HG03025 (cell line): ENCODE measurements around the gene RILPL1.
"Not testable (repeated sequence)": the region's sequence is repeated elsewhere in the genome, so short reads cannot be mapped to it uniquely, and the experiment has no call there.

Experiments used
- ATAC-seq: cut with Tn5 transposase; IDR thresholded peaks from one replicate; pipeline ENCODE4 v1.9.1; 2021; ENCODE audit warnings: mild to moderate bottlenecking, moderate library complexity; ENCODE audit not compliant: unreplicated experiment, low FRiP score

RILPL1 gene, protein sequence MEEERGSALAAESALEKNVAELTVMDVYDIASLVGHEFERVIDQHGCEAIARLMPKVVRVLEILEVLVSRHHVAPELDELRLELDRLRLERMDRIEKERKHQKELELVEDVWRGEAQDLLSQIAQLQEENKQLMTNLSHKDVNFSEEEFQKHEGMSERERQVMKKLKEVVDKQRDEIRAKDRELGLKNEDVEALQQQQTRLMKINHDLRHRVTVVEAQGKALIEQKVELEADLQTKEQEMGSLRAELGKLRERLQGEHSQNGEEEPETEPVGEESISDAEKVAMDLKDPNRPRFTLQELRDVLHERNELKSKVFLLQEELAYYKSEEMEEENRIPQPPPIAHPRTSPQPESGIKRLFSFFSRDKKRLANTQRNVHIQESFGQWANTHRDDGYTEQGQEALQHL

DNA sequence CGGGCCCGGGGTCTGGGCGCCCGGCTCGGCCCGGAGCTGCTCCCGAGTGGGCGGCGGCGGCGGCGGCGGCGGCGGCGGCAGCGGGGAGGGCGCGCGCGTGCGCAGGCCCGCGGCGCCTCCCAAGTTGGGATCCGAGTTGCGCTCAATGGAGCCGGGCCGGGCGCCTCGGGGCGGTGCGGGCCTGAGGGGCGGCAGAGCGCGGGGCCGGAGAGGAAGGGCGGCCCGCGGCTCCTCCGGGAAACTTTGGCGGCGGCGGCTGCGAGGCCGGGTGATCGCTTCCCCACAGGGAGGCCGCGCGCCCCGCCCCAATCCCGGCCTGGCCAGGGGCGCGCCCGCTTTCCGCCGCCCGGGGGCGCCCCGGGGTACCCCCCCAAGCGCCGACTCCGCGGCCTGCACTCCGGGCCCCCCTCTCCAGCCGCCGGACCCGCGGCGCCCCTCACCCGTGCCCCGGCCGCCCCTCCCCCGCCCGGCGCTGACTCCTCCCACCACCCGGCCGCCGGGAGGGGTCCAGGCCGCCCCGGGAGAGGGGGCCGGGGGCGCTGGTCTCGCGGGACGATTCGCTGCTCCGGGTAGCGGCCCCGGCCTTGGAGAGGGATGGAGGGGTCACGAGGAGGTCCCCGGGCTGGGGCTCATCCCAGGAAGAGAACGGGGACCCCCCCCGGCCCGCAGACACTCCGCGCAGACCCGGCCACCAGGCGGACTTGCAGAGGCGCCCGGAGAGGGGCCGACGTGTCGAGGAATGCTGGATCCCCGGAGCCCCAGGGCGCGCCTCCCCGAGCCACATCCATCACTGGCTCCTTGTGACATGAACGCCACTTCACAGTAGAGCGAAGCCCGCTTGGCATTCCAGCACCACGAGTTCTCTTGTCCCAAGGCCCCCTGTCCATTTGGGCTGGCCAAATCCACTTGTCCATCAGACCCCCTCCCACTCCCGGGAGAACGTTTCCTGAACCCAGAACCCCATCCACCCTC, at the start of gene RILPL1:
RILPL1 (minus strand) TSS at position 48 of the 972 bp plus-strand sequence. CDS start 237 bp downstream, outside the sequence.
- no peak for ATAC-seq

DNA sequence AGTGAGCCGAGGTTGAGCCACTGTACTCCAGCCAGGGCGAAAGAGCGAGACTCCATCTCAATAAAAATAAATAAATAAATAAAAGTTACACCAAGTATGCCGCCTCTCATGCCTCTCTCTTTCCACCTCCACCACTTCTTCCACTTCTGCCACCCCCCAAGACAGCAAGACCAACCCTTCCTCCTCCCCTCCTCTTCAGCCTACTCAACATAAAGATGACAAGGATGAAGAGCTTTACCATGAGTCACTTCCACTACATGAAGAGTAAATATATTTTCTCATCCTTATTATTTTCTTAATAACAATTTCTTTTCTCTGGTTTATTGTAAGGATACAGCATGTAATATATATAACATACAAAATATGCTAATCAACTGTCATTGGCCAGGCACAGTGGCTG, 47.3 kb upstream of the RILPL1 start:
- ATAC-seq: no peak

DNA sequence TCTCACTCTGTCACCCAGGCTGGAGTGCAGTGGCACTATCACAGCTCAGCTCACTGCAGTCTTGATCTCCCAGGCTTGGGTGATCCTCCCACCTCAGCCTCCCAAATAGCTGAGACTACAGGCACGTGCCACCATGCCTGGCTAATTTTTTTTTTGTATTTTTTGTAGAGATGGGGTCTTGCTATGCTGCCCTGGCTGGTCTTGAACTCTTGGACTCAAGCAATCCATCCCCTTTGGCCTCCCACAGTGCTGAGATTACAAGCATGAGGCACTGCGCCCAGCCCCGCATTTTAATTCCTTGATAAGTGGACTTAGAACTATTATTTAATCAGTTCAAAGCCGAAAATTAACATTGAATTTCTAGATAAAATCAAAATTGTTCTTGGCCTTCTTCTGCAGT, 45.3 kb upstream of the RILPL1 start:
- ATAC-seq: not testable (repeated sequence)

DNA sequence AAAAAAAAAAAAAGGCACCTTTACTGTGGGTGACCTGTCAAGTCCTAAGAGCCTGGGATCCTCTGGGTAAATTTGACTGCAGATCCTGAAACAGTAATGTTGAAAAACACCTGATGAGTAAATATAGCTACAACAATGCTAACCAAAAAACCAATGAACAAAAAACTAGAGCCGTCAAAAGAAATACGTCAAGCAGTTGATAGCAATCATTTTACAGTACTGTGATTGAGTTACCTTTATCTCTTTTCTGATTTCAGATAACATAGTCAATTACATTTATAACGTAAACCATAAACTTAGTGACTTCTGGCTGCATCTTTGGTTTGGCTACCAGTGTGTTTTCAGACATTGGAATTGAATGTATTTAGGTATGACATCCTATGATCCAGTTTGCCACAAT, 44.7 kb upstream of the RILPL1 start:
- no peak for ATAC-seq

DNA sequence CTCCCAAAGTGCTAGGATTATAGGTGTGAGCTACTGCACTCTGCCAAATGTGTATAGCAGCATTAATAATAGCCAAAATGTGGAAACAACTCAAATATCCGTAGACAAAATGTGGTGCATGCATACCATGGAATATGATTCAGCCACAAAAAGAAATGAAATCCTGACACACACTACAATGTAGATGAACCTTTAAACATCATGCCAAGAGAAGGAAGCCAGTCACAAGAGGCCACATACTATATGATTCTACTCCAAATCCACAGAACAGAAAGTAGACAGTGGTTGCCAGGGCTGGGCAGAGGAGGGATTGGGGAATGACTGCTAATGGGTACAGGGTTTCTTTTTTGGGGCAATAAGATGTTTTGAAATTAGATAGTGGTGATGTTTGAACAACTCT, 43.1 kb upstream of the RILPL1 start:
- ATAC-seq: no peak

DNA sequence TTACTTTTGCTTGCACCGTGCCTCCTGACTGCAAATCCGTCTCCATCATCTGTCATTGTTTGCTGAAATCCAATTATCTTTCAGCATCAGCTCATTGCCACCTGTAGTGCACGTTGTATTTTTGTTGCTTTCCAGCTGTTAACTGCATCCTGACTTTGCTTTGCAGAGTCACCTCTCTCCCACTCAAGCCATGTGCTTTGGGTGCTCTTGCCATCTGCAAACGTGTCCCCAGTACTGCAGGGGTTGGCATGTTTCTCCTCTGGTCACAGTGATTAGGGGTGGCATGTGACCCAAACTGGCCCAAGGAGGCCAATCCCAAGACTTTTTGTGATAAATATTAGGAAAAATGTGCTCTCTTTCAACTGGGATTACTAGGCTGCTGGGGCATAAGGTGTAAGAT, 40.4 kb upstream of the RILPL1 start:
- no peak for ATAC-seq

DNA sequence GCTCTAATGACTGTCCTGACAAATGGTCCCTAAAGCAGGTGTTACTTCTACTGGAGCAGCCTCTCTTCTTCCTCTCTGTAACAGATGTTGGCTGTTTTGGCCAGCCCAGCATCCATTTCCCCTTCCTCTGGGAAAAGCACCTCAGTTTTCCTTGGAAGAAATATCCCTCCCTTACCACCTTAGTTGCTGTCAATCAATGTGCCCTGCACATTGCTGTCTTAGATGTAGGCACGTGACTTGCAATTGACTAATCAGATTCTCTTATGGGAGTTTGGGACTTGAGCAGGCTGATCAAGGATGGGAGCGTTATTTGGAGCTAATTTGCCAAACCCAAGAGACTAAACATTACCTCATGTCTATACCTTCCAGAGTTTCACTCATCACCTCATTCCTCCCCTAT, 38.9 kb upstream of the RILPL1 start:
- no peak for ATAC-seq

DNA sequence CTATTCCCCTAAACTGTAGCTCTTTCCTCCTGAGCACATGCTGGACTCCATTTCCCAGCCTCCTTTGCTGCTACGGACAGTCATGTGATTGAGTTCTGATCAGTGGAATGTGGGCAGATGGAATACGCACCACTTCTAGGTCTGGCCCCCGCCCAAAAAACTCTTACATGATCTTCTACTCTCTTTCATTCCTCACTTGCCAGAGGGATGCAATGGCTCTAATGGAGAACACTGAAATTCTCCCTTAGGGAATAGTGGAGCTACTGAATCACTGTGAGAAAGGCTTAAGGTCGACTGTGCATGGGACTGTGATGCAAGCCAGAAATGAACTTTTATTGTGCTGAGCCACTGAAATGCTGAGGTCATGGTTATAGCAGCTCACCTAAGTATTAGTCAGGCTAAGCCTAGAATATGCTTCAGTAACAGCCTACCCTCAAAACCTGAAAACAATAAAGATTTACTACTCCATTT, 37.9 kb upstream of the RILPL1 start:
- ATAC-seq: no peak

DNA sequence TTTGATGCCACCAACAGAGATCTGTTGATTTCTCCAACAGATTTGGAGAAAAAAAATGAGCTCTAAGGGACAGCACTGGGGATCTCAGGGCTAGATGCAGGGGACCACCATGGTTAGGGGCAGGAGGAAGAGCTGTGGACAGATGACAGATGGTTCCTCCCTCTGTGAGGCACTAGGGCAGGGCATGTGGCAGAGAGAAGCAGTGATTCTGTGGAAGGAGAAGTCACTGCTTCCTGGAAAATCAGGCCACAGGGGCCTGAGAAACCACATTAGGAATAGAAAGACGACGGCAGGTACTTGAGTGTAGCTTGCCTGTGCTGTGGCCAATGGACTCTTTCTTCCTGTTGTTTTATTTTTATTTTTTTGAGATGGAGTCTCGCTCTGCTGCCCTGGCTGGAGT, 25.9 kb upstream of the RILPL1 start:
- ATAC-seq: no peak

DNA sequence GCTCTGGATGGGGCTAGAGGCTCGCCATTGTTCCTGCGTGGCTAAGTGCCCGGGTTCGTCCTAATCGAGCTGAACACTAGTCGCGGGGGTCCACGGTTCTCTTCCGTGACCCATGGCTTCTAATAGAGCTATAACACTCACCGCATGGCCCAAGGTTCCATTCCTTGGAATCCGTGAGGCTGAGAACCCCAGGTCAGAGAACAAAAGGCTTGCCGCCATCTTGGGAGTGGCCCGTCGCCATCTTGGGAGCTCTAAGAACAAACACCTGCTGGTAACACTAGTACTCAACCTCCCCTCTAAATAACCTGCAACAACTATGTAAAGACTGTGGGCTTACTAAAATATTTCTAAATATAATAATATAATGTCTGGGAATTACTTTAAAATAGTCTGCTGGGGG, 25.0 kb upstream of the RILPL1 start:
- ATAC-seq: not testable (repeated sequence)

DNA sequence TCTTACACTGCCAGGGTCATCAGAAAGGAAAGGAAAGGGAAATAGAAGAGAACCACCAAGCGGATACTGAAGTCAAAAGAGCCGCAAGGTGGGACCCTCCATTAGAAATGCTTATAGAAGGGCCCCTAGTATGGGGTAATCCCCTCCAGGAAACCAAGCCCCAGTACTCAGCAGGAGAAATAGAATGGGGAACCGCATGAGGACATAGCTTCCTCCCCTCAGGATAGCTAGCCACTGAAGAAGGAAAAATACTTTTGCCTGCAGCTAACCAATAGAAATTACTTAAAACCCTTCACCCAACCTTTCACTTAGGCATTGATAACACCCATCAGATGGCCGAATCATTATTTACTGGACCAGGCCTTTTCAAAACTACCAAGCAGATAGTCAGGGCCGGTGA, 21.3 kb upstream of the RILPL1 start:
- ATAC-seq: not testable (repeated sequence)

DNA sequence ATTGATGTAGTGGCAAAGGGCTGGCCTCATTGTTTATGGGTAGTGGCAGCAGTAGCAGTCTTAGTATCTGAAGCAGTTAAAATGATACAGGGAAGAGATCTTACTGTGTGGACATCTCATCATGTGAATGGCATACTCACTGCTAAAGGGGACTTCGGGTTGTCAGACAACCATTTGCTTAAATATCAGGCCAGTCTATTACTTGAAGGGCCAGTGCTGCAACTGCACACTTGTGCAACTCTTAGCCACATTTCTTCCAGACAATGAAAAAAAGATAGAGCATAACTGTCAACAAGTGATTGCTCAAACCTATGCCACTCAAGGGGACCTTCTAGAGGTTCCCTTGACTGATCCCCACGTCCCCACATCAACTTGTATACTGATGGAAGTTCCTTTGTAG, 20.6 kb upstream of the RILPL1 start:
- ATAC-seq: not testable (repeated sequence)

DNA sequence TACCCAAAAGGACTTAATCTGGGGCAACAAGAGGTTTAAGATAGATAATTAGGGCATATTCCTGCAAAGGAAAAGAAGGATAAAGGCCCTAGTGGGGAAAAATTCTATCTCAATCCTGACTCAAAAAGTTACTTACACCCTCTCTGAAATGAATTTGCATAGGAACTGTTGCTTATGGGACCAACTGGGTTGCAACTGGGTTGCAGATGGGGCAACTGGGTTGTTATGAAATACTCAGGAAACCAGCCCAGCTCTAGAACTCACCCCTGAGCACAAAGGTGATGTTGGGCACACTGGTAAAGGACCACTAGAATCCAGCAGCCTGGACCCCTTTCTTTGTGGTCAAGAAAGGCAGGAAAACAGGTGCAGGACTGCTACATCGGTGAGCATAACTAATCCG, 17.2 kb upstream of the RILPL1 start:
- ATAC-seq: no peak

DNA sequence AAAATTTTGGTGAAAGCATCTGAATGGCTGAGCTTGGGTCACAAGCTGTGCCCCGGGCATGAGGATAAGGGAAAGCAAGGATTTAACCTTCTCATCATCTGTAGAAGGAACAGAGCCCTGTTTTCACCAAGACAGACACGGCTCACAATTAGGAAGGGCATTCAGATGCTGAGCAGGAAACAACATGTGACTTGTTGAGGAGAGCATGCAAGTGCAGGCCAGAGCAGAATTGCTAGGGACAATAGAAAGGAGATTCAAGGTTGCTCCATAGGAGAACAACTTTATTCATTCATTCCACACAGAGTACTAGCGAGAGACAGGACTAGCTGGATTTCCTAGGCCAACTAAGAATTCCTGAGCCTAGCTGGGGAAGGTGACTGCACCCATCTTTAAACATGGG, 14.6 kb upstream of the RILPL1 start:
- no peak for ATAC-seq

DNA sequence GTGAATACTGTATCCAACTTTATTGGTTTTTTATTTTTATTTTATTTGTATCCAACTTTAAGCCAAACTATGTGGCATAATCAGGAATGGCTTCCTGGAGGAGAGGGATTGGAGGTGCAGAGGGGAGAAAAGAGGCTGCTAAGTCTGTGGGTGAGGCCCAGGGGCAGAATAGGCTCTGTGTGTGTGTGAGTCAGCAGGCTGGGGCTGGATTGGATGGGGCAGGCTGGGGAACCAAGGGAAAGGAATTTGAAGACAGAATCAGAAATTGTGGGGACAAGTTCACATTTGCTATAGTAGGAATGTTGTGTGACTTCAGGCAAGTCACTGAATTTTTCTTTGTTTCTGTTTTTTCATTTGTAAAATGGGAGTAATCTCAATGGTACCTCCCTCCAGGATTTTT, 12.8 kb upstream of the RILPL1 start:
- no peak for ATAC-seq

DNA sequence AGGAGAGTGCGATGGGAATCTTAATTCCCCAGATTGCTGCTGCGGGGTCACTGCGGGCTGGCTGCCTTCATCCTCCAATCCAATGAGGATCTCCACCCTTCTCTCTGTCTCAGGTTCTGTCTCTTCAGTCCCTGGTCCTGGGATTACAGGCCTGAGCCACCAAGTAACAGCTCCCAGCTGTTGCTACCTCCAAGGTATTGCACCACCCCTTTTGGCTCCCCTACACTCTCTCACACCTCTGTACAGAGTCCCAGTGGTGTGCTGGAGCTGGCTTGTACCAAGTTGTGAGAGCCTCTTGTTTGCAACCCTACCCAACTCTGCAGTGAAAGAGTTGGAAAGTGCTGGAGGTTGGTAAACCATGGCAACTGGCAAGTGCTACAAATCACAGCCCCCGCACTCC, 10.0 kb upstream of the RILPL1 start:
- no peak for ATAC-seq

DNA sequence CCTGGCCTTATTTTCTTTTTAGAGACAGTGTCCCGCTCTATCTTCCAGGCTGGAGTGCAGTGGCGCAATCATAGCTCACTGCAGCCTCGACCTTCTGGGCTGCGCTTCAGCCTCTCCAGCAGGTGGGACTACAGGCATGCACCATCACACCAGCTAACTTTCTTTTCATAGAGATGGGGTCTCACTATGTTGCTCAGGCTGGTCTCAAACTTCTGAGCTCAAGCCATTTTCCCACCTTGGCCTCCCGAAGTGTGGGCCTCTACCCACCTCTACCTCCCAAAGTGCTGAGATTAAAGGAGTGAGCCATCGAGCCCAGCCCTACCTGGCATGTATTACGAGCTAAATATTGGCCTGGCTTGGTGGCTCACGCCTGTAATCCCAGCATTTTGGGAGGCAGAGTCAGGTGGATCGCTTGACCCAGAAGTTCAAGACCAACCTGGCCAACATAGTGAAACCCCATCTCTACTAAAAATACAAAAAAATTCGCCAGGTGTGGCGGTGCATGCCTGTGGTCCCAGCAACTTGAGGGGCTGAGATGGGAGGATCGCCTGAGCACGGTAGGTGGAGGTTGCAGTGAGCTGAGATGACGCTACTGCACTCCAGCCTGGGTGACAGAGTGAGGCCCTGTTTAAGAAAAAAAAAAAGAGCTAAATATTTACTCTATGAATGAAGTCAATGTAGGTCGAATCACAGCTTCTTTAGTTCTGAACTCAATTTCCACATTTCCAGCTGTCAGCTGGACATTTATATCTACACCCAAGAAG, 7.6 kb upstream of the RILPL1 start:
- no peak for ATAC-seq

DNA sequence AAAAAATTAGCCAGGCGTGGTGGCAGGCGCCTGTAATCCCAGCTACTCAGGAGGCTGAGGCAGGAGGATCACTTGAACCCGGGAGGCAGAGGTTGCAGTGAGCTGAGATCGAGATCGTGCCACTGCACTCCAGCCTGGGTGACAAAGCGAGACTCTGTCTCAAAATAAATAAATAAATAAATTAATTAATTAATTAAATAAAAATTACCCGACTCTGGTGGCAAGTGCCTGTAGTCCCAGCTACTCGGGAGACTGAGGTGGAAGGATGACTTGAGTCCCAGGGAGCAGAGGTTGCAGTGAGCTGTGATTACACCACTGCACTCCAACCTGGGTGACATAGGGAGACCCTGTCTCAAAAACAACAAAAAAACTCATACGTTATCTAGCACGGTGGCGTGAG, 2.4 kb upstream of the RILPL1 start:
- not testable (repeated sequence) for ATAC-seq

DNA sequence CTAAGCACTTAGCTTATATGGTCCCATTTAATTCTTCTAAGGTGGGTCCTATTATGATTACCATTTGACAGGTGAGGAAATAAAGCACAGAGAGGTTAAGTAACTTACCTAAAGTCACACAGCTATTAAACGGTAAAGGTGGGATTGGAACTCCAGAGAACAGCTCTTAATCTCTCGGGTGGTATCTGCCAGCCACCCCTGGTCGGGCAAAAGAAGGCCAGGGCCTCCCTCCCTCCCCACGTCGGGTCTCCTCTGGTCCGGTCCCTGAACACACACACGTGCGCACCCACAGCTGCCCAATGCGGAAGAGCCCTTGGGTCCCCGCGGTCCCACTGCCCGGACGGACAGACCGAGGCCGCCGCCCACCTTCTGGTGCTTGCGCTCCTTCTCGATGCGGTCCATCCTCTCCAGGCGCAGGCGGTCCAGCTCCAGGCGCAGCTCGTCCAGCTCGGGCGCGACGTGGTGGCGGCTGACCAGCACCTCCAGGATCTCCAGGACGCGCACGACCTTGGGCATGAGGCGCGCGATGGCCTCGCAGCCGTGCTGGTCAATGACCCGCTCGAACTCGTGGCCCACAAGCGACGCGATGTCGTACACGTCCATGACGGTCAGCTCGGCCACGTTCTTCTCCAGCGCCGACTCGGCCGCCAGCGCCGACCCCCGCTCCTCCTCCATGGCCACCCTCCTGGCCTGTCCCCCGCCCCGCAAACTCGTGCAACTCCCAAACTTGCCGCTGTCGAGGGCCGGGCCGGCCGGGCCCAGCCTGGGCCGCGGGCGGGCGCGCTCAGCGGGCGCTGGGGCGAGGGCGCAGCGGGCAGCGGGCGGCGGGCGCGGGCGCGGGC, 490 bp downstream of the RILPL1 start:
- ATAC-seq: no peak

DNA sequence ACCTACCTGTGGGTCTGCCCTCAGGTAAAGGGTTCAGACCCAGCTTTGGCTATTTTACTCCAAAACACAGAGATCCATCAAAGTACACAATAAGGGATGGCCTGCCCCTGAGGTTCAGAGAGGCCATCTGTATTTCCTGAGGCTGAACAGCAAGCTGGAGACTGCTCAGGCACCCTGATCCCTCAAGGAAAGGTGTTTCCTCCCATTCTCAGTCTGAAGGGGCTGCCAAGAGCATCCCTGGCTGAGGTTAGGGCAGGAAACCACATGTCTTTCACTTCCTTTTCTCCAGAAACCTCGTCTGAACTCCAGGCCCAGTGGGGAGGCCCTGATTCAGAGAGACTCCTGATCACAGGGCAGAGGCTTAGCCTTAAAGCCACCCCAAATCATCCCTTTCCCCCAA, 1.5 kb downstream of the RILPL1 start:
- ATAC-seq: no peak
